ENCODE data around the gene PARVB. TPM values are rescaled to one million over a fixed set of nuclear protein-coding genes. Genes with fewer than 3 reads are reported as not detected.
A peak's percentile ranks its signal among the peaks of the same experiment; 100 is the strongest.

PARVB gene
- total and polyA plus RNA-seq, 2 donors (not counting 3 experiments of a cell fraction or from before 2014, with no cell fraction given): 155 to 162 TPM

GRCh38 chr22:44126807-44127206, 102.7 kb downstream of the PARVB start:
- ChIA-PET CTCF (interaction anchor here (1.5 to 1.6 kb wide), 3 partner anchors 11 to 134 kb away, joined by 4 to 10 read pairs (median 6); no protein-coding TSS in a partner anchor), POLR2A (no interaction called here)
- H3K9ac ChIP-seq (replicated peaks; ENCODE audit: extremely low read depth, insufficient read depth, low read length): no peak overlapping the region
- peaks cover 3% of the 10 kb centered on the region for H4K20me1 ChIP-seq (replicated peaks; ENCODE audit: control insufficient read depth, extremely low read depth, insufficient read depth, low read length)
- intact Hi-C loops (cut with micrococcal nuclease): no loop called here
- no peak overlapping the region for H2AFZ ChIP-seq (ENCODE audit: low read depth, low read length)
- H3K27me3 ChIP-seq (ENCODE audit: control insufficient read depth in 2 of 2, insufficient read depth in 2 of 2, low read length in 2 of 2): no peaks in the 10 kb centered on the region
- dilution Hi-C loops (cut with MboI; ENCODE audit: extremely low pct_ligation_motif_present, low sequenced_read_pairs): no loop called here
- DNase-seq (ENCODE audit: low read depth, low spot score) (no peak), FAIRE-seq (no peak)
- H3K9me3 ChIP-seq (replicated peaks; ENCODE audit: control insufficient read depth, insufficient read depth, low read length): no peaks in the 10 kb centered on the region
- peaks cover 4 to 5% of the 10 kb centered on the region in 2 experiments for H3K36me3 ChIP-seq (ENCODE audit: control insufficient read depth in 2 of 2, extremely low read depth in 1 of 2, insufficient read depth in 2 of 2, low read length in 2 of 2)
- peaks cover 24% of the 10 kb centered on the region for H3K79me2 ChIP-seq (ENCODE audit: control insufficient read depth, insufficient read depth, low read length)
- TF ChIP-seq FOS (IDR thresholded peaks at IDR 0.05; ENCODE audit: borderline replicate concordance, insufficient read depth, low read length) (no peak), MYC (IDR thresholded peaks at IDR 0.05; ENCODE audit: low read depth, low read length) (no peak), JUN (IDR thresholded peaks at IDR 0.05; ENCODE audit: borderline replicate concordance, insufficient read depth, insufficient read length, low read depth) (no peak), MAX (IDR thresholded peaks at IDR 0.05; ENCODE audit: insufficient read depth, insufficient read length) (no peak), POLR2A (IDR thresholded peaks at IDR 0.05; ENCODE audit: low read depth, low read length) (no peak)
- peaks cover 24% of the 10 kb centered on the region for H3K4me1 ChIP-seq (ENCODE audit: control insufficient read depth, extremely low read depth, insufficient read depth, low read length)
- H3K9me1 ChIP-seq (replicated peaks; ENCODE audit: control insufficient read depth, extremely low read depth, insufficient read depth, low read length): no peaks in the 10 kb centered on the region
- H3K27ac ChIP-seq (ENCODE audit: insufficient read depth, low read depth, low read length): no peak overlapping the region
- H3K4me2 ChIP-seq (ENCODE audit: insufficient read depth, low read length): no peak overlapping the region
- no TSS peak for BruUV-seq (replicated peaks)
- no peak overlapping the region for H3K4me3 ChIP-seq (replicated peaks in 1 of 3; ENCODE audit: insufficient read depth in 1 of 3, low read depth in 1 of 3, low read length in 3 of 3)

GRCh38 chr22:44127356-44127755, 103.3 kb downstream of the PARVB start:
- Histone ChIP-seq H3K27ac (ENCODE audit: insufficient read depth, low read depth, low read length) (no peak overlapping the region), H4K20me1 (replicated peaks; ENCODE audit: control insufficient read depth, extremely low read depth, insufficient read depth, low read length) (peaks cover 3% of the 10 kb centered on the region), H3K9me1 (replicated peaks; ENCODE audit: control insufficient read depth, extremely low read depth, insufficient read depth, low read length) (no peaks in the 10 kb centered on the region), H3K4me2 (ENCODE audit: insufficient read depth, low read length) (peak overlapping the region; percentile 12), H3K4me1 (ENCODE audit: control insufficient read depth, extremely low read depth, insufficient read depth, low read length) (peaks cover 24% of the 10 kb centered on the region), H3K79me2 (ENCODE audit: control insufficient read depth, insufficient read depth, low read length) (peaks cover 24% of the 10 kb centered on the region), H3K27me3 (ENCODE audit: control insufficient read depth in 2 of 2, insufficient read depth in 2 of 2, low read length in 2 of 2) (no peaks in the 10 kb centered on the region), H3K4me3 (replicated peaks in 1 of 3; ENCODE audit: insufficient read depth in 1 of 3, low read depth in 1 of 3, low read length in 3 of 3) (no peak overlapping the region), H2AFZ (ENCODE audit: low read depth, low read length) (no peak overlapping the region), H3K9ac (replicated peaks; ENCODE audit: extremely low read depth, insufficient read depth, low read length) (no peak overlapping the region), H3K9me3 (replicated peaks; ENCODE audit: control insufficient read depth, insufficient read depth, low read length) (no peaks in the 10 kb centered on the region), H3K36me3 (ENCODE audit: control insufficient read depth in 2 of 2, extremely low read depth in 1 of 2, insufficient read depth in 2 of 2, low read length in 2 of 2) (peaks cover 4 to 10% of the 10 kb centered on the region in 2 experiments)
- no peak for TF ChIP-seq CTCF (IDR thresholded peaks at IDR 0.05; ENCODE audit: extremely low read depth in 1 of 2, insufficient read depth in 1 of 2, low read depth in 1 of 2, low read length in 2 of 2)
- TF ChIP-seq POLR2AphosphoS5 (IDR thresholded peaks at IDR 0.05; ENCODE audit: insufficient read depth, low read depth, low read length): peak; percentile 37
- FAIRE-seq (peak; percentile 82), DNase-seq (ENCODE audit: low read depth, low spot score) (peak; percentile 48)
- CTCF ChIA-PET: interaction anchor here (1.5 to 1.6 kb wide), 3 partner anchors 10 to 134 kb away, joined by 4 to 10 read pairs (median 6); no protein-coding TSS in a partner anchor
- intact Hi-C loops (cut with micrococcal nuclease) (no loop called here), dilution Hi-C loops (cut with MboI; ENCODE audit: extremely low pct_ligation_motif_present, low sequenced_read_pairs) (no loop called here)
- POLR2A ChIA-PET: no interaction called here
- no TSS peak for BruUV-seq (replicated peaks)

All from endothelial cell of umbilical vein (primary cell).